Central memory CD4-positive, alpha-beta T cell (primary cell): ENCODE results near the gene ADAMTS5.

ENCODE experiments used
- DNase-seq: peaks from one replicate; pipeline ENCODE4 v3.0.0; 2022
- total RNA-seq, 3 experiments: gene quantifications; one replicate each; lab custom pipeline; 2026; lab: John Stamatoyannopoulos, UW

ADAMTS5 gene
- total RNA-seq, result 0 reads per million in 3 experiments

GRCh38 chr21:26967062-26967913 is at the start of gene ADAMTS5:
TSS of gene ADAMTS5 (minus strand) at chr21:26967088. CDS start at chr21:26966391, 697 bp downstream.
- no peak for DNase-seq

- DNase-seq, result no peak
These were observed 34.6 kb upstream of the ADAMTS5 start for GRCh38 chr21:27001526-27001925.

- no peak for DNase-seq
These were observed 16.7 kb upstream of the ADAMTS5 start for GRCh38 chr21:26983576-26983975.

GRCh38 chr21:26982767-26983166 is 15.9 kb upstream of the ADAMTS5 start:
- DNase-seq, result no peak

GRCh38 chr21:26977746-26978145 is 10.9 kb upstream of the ADAMTS5 start:
- DNase-seq, result no peak

- DNase-seq, result no peak
These were observed 6.3 kb upstream of the ADAMTS5 start for GRCh38 chr21:26973226-26973625.

GRCh38 chr21:26972192-26972591 is 5.3 kb upstream of the ADAMTS5 start:
- no peak for DNase-seq

GRCh38 chr21:26969971-26970725 is 3.3 kb upstream of the ADAMTS5 start:
- no peak for DNase-seq

- no peak for DNase-seq
These were observed 233 bp downstream of the ADAMTS5 start for GRCh38 chr21:26966649-26967061.

- DNase-seq, result no peak
These were observed 844 bp downstream of the ADAMTS5 start for GRCh38 chr21:26965907-26966581.

GRCh38 chr21:26965040-26965906 is 1.6 kb downstream of the ADAMTS5 start:
- DNase-seq, result no peak

- no peak for DNase-seq
These were observed 2.6 kb downstream of the ADAMTS5 start for GRCh38 chr21:26964170-26964778.

- DNase-seq, result no peak
These were observed 4.2 kb downstream of the ADAMTS5 start for GRCh38 chr21:26962621-26963181.

- no peak for DNase-seq
These were observed 5.2 kb downstream of the ADAMTS5 start for GRCh38 chr21:26961698-26962097.

GRCh38 chr21:26958788-26959187 is 8.1 kb downstream of the ADAMTS5 start:
- no peak for DNase-seq

GRCh38 chr21:26956813-26957212 is 10.1 kb downstream of the ADAMTS5 start:
- no peak for DNase-seq

- DNase-seq, result no peak
These were observed 10.7 kb downstream of the ADAMTS5 start for GRCh38 chr21:26956216-26956615.

- no peak for DNase-seq
These were observed 12.2 kb downstream of the ADAMTS5 start for GRCh38 chr21:26954662-26955121.

GRCh38 chr21:26952374-26953066 is 14.4 kb downstream of the ADAMTS5 start:
- no peak for DNase-seq

- no peak for DNase-seq
These were observed 17.1 kb downstream of the ADAMTS5 start for GRCh38 chr21:26949830-26950229.

GRCh38 chr21:26948194-26948593 is 18.7 kb downstream of the ADAMTS5 start:
- DNase-seq, result no peak
